Mammary epithelial cell (primary cell): ENCODE measurements around the gene EPB41L5.
"Not testable (repeated sequence)": the region's sequence is repeated elsewhere in the genome, so short reads cannot be mapped to it uniquely, and the experiment has no call there.

Experiments used
- CTCF ChIP-seq, 2 donors: IDR thresholded peaks in 1 of 2; conservative IDR thresholded peaks in 1 of 2; 2 replicates each; pipeline ENCODE4 v1.5.1; 2011 to 2012; ENCODE audit warnings: inconsistent platforms in 2 of 2, low read length in 2 of 2, mild to moderate bottlenecking in 2 of 2, control low read depth in 1 of 2, low read depth in 1 of 2; ENCODE audit not compliant: insufficient read depth in 1 of 2; ENCODE audit errors: extremely low read depth in 1 of 2
- EZH2 ChIP-seq: IDR thresholded peaks from 2 replicates; pipeline ENCODE4 v1.6.1; 2012; ENCODE audit warnings: low read length, inconsistent platforms, borderline replicate concordance

- not testable (repeated sequence) for TF ChIP-seq CTCF (conservative IDR thresholded peaks at IDR 0.05 in 1 of 2, IDR thresholded peaks at IDR 0.05 in 1 of 2; ENCODE audit: extremely low read depth in 1 of 2, insufficient read depth in 1 of 2, low read depth in 1 of 2, low read length in 2 of 2); EZH2
Observed at GRCh38 chr2:120158658-120159057, 145.8 kb downstream of the EPB41L5 start.
